Measurements from ENCODE around the gene CAMK1D.

DNA sequence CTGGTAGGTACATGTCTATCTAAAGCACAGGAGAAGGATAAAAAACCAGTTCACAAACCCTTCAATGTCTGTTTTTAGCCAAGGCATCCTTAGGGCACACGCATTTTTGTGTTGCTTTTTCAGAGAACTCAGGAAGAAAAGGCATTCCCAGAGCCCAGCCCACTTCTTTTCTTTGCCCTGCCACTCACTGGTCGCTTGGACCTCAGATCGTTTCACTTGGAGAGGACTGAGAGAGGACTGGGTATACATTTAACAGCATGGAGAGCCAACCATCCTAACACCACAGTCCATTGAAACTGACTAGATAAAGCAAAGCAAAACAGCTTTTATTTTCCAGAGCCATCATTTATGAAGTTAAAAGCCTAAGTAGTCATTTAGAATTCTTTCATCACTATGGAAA is 194.2 kb downstream of the CAMK1D start:
- TF ChIP-seq, protein P1, sequence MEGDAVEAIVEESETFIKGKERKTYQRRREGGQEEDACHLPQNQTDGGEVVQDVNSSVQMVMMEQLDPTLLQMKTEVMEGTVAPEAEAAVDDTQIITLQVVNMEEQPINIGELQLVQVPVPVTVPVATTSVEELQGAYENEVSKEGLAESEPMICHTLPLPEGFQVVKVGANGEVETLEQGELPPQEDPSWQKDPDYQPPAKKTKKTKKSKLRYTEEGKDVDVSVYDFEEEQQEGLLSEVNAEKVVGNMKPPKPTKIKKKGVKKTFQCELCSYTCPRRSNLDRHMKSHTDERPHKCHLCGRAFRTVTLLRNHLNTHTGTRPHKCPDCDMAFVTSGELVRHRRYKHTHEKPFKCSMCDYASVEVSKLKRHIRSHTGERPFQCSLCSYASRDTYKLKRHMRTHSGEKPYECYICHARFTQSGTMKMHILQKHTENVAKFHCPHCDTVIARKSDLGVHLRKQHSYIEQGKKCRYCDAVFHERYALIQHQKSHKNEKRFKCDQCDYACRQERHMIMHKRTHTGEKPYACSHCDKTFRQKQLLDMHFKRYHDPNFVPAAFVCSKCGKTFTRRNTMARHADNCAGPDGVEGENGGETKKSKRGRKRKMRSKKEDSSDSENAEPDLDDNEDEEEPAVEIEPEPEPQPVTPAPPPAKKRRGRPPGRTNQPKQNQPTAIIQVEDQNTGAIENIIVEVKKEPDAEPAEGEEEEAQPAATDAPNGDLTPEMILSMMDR (optimal IDR thresholded peaks at IDR 0.05 in 1 of 3, IDR thresholded peaks at IDR 0.05 in 1 of 3, conservative IDR thresholded peaks at IDR 0.05 in 1 of 3; ENCODE audit: extremely low read depth in 1 of 3, insufficient read depth in 2 of 3, low read length in 3 of 3) = no peak
- TF ChIP-seq EZH2 (IDR thresholded peaks at IDR 0.05; ENCODE audit: low read length) = no peak

Data from keratinocyte (primary cell).